ENCODE data around the gene BTLA.

DNA sequence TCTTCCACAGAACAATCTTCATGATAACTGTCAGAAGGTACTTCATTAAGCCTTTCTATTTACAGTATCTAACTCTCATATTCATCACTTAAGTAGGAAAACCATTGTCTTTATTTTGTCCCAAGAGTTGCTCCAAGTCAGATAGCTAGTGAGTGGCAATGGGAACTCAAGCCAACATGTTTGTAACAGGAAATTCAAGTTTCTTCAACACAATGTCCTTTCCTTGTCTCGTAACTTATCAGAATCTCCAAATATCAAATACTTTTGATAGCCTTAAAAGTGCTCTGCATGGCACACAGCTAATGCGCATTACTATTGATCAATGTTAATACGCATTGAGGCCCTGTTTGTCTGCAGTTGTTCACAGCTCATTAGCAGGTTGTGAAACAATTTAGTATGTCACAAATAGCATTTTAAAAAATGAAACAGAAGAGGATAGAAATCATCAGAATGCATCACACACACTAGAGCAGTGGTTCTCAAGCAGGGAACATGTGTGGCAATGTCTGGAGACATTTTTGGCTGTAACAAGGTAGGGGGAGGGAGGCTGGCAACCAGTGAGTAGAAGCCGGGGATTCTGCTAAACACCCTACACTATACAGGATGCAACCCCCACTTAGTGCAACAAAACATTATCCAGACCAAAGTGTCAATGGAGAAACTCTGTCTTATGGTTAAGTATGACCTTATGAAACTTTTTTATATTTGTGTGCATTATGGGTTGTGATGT, 27.5 kb downstream of the BTLA start:
- TF ChIP-seq TAF1 (IDR thresholded peaks at IDR 0.05; ENCODE audit: low read depth) (no peak), EP300 (IDR thresholded peaks at IDR 0.05; ENCODE audit: borderline replicate concordance) (no peak), EGR1 (IDR thresholded peaks at IDR 0.05) (no peak), ZBTB7A (IDR thresholded peaks at IDR 0.05; ENCODE audit: low read depth) (no peak), YY1 (IDR thresholded peaks at IDR 0.05; ENCODE audit: low read depth) (no peak), CEBPB (IDR thresholded peaks at IDR 0.05) (no peak), RAD21 (IDR thresholded peaks at IDR 0.05; ENCODE audit: low read depth) (no peak)
- TF ChIP-seq, protein P1, sequence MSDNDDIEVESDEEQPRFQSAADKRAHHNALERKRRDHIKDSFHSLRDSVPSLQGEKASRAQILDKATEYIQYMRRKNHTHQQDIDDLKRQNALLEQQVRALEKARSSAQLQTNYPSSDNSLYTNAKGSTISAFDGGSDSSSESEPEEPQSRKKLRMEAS (IDR thresholded peaks at IDR 0.05), result no peak

Measured in Ishikawa (cell line).